H9 (cell line): ENCODE results near the gene MED8. TPM values are rescaled to one million over a fixed set of nuclear protein-coding genes. Genes with fewer than 3 reads are reported as not detected.

Experiments used
- DNase-seq: peaks from one replicate; pipeline ENCODE4 v3.0.0-alpha.2; 2017
- H2AFZ ChIP-seq: one replicate; pipeline ENCODE4 v1.6.1; 2013; ENCODE audit warnings: mild to moderate bottlenecking, low read length, control low read depth, moderate library complexity
- H2AK5ac ChIP-seq: 2 replicates; pipeline ENCODE4 v1.6.1; 2013; ENCODE audit warnings: low read length, control low read depth, mixed read lengths; ENCODE audit not compliant: insufficient read length
- H2BK120ac ChIP-seq: one replicate; pipeline ENCODE4 v1.6.1; 2013; ENCODE audit warnings: low read depth, mild to moderate bottlenecking, low read length, control low read depth, inconsistent platforms; ENCODE audit not compliant: poor library complexity, severe bottlenecking
- H2BK12ac ChIP-seq: 2 replicates; pipeline ENCODE4 v1.6.1; 2013; ENCODE audit warnings: low read length, control low read depth, mixed read lengths, low read depth; ENCODE audit not compliant: insufficient read length
- H2BK15ac ChIP-seq: 2 replicates; pipeline ENCODE4 v1.6.1; 2013; ENCODE audit warnings: low read depth, low read length, control low read depth
- H2BK20ac ChIP-seq: one replicate; pipeline ENCODE4 v1.6.1; 2013; ENCODE audit warnings: low read depth, mild to moderate bottlenecking, low read length, control low read depth, inconsistent platforms; ENCODE audit not compliant: poor library complexity, severe bottlenecking
- H2BK5ac ChIP-seq: 2 replicates; pipeline ENCODE4 v1.6.1; 2013; ENCODE audit warnings: low read length, control low read depth, mixed read lengths; ENCODE audit not compliant: insufficient read length
- H3K14ac ChIP-seq: 2 replicates; pipeline ENCODE4 v1.6.1; 2013; ENCODE audit warnings: low read length, control low read depth; ENCODE audit not compliant: insufficient read depth
- H3K18ac ChIP-seq: 2 replicates; pipeline ENCODE4 v1.6.1; 2013; ENCODE audit warnings: low read depth, mild to moderate bottlenecking, mixed read lengths, low read length, control low read depth; ENCODE audit not compliant: insufficient read length
- H3K23ac ChIP-seq: 2 replicates; pipeline ENCODE4 v1.6.1; 2013; ENCODE audit warnings: low read length, control low read depth, mixed read lengths, low read depth; ENCODE audit not compliant: insufficient read length
- H3K23me2 ChIP-seq: 2 replicates; pipeline ENCODE4 v1.6.1; 2013; ENCODE audit warnings: low read depth, mild to moderate bottlenecking, mixed read lengths, low read length, control low read depth; ENCODE audit not compliant: insufficient read length, poor library complexity, severe bottlenecking
- H3K27ac ChIP-seq: 2 replicates; pipeline ENCODE4 v1.5.1; 2013; ENCODE audit warnings: low read length, control low read depth, mixed read lengths, low read depth; ENCODE audit not compliant: insufficient read length
- H3K27me3 ChIP-seq: 2 replicates; pipeline ENCODE4 v1.6.1; 2013; ENCODE audit warnings: low read length, control low read depth, inconsistent platforms; ENCODE audit not compliant: insufficient read depth
- H3K4ac ChIP-seq: 2 replicates; pipeline ENCODE4 v1.6.1; 2013; ENCODE audit warnings: low read depth, mild to moderate bottlenecking, control low read depth, inconsistent platforms, low read length, moderate library complexity
- H3K4me1 ChIP-seq: 2 replicates; pipeline ENCODE4 v1.6.1; 2013; ENCODE audit warnings: low read length, control low read depth, inconsistent platforms; ENCODE audit not compliant: insufficient read depth
- H3K4me2 ChIP-seq: 2 replicates; pipeline ENCODE4 v1.6.1; 2013; ENCODE audit warnings: low read length, control low read depth, mixed read lengths; ENCODE audit not compliant: insufficient read length, insufficient read depth
- H3K56ac ChIP-seq: 2 replicates; pipeline ENCODE4 v1.6.1; 2013; ENCODE audit warnings: low read depth, mild to moderate bottlenecking, mixed read lengths, low read length, control low read depth; ENCODE audit not compliant: insufficient read length
- H3K79me1 ChIP-seq: 2 replicates; pipeline ENCODE4 v1.6.1; 2013; ENCODE audit warnings: low read depth, mild to moderate bottlenecking, moderate library complexity, low read length, control low read depth, inconsistent platforms; ENCODE audit not compliant: insufficient read depth, poor library complexity, severe bottlenecking
- H3K79me2 ChIP-seq: 2 replicates; pipeline ENCODE4 v1.6.1; 2013; ENCODE audit warnings: low read length, control low read depth, inconsistent platforms; ENCODE audit not compliant: insufficient read depth
- H3K9ac ChIP-seq: 2 replicates; pipeline ENCODE4 v1.6.1; 2013; ENCODE audit warnings: low read length, control low read depth, mixed read lengths; ENCODE audit not compliant: insufficient read length; ENCODE audit errors: extremely low read depth
- H3K9me3 ChIP-seq: one replicate; pipeline ENCODE4 v1.6.1; 2013; ENCODE audit warnings: low read depth, low read length, inconsistent platforms; ENCODE audit not compliant: control insufficient read depth
- H3T11ph ChIP-seq: one replicate; pipeline ENCODE4 v1.6.1; 2013; ENCODE audit warnings: mild to moderate bottlenecking, low read length, control low read depth, inconsistent platforms
- H4K20me1 ChIP-seq: one replicate; pipeline ENCODE4 v1.6.1; 2013; ENCODE audit not compliant: control insufficient read depth, insufficient read length, insufficient read depth
- H4K5ac ChIP-seq: 2 replicates; pipeline ENCODE4 v1.6.1; 2013; ENCODE audit warnings: low read depth, mild to moderate bottlenecking, mixed read lengths, low read length, control low read depth; ENCODE audit not compliant: insufficient read length
- H4K8ac ChIP-seq: replicated peaks from 2 replicates; pipeline ENCODE4 v1.6.1; 2013; ENCODE audit warnings: low read length, control low read depth, mixed read lengths, low read depth; ENCODE audit not compliant: insufficient read length
- H4K91ac ChIP-seq: 2 replicates; pipeline ENCODE4 v1.6.1; 2013; ENCODE audit warnings: low read depth, mild to moderate bottlenecking, moderate library complexity, mixed read lengths, low read length, control low read depth; ENCODE audit not compliant: insufficient read length
- H3K27ac Mint-ChIP-seq, 3 experiments: 2 replicates in 2 of 3; 3 replicates in 1 of 3; pipeline ENCODE4 v1.8.0; 2020 to 2021; ENCODE audit warnings: mixed read lengths in 3 of 3, mild to moderate bottlenecking in 1 of 3, moderate library complexity in 1 of 3
- H3K27me3 Mint-ChIP-seq: 2 replicates; pipeline ENCODE4 v1.8.0; 2021; ENCODE audit warnings: low read depth, mild to moderate bottlenecking, moderate library complexity, mixed read lengths
- H3K36me3 Mint-ChIP-seq, 3 experiments: 2 replicates in 2 of 3; 3 replicates in 1 of 3; pipeline ENCODE4 v1.8.0; 2020 to 2021; ENCODE audit warnings: low read depth in 3 of 3, mixed read lengths in 3 of 3; ENCODE audit not compliant: insufficient read depth in 1 of 3
- H3K4me1 Mint-ChIP-seq, 2 experiments: 2 replicates each; pipeline ENCODE4 v1.8.0; 2020; ENCODE audit warnings: mixed read lengths in 2 of 2
- H3K4me3 Mint-ChIP-seq, 2 experiments: 2 replicates in 1 of 2; 3 replicates in 1 of 2; pipeline ENCODE4 v1.8.0; 2020 to 2021; ENCODE audit warnings: mild to moderate bottlenecking in 2 of 2, mixed read lengths in 2 of 2, moderate library complexity in 1 of 2
- H3K9me3 Mint-ChIP-seq, 2 experiments: 2 replicates in 1 of 2; 3 replicates in 1 of 2; pipeline ENCODE4 v1.8.0; 2020; ENCODE audit warnings: mild to moderate bottlenecking in 2 of 2, mixed read lengths in 2 of 2, moderate library complexity in 1 of 2
- WGBS: extraction: QIAGEN DNeasy Blood & Tissue Kit; methylation state at CpG from one replicate; pipeline ENCODE4 v1.1.7; 2013; ENCODE audit warnings: missing lambda C conversion rate, low lambda C conversion rate, mixed read lengths; ENCODE audit not compliant: insufficient read length; ENCODE audit errors: extremely low coverage; 5-methylcytosine and 5-hydroxymethylcytosine counted together
- total RNA-seq: library from RNA; stranded (reverse); gene quantifications from 2 replicates; pipeline ENCODE4 v1.2.1, GENCODE V29; 2021
- TF ChIP-seq, protein P1 (sequence below): fragments of 200-600 bp; sonication (generic); conservative IDR thresholded peaks from 3 replicates; pipeline ENCODE4 v1.8.0; 2021; ENCODE audit warnings: antibody characterized with exemption, mild to moderate bottlenecking

MED8 gene
- total RNA-seq, 1 experiment from 2014 or later: 23.0 TPM

DNA sequence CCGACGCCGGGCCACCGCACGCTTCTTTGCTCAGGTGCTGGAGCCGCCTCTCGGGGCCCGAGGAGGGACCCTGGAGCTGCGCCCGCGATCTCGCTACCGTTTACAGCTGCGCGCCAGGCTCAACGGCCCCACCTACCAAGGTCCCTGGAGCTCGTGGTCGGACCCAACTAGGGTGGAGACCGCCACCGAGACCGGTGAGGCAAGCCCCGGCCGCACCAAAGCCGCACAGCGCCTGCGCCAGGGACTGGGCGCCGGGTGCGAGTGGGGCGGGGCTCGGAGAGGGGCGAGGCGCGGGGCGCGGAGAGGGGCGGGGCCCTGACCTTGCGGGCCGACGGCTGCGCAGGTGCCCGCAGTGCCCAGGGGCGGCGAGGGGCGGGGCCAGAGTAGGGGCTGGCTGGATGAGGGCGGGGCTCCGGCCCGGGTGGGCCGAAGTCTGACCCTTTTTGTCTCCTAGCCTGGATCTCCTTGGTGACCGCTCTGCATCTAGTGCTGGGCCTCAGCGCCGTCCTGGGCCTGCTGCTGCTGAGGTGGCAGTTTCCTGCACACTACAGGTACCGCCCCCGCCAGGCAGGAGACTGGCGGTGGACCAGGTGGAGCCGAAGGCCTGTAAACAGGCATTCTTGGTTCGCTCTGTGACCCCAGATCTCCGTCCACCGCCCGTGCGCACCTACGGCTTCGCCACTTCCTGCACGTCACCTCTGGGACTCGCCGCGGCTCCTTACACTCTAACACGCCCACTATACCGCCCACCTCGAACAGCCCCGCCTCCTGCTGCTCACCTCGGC, 40.6 kb downstream of the MED8 start:
- H3K79me1 ChIP-seq: no peaks in the 10 kb centered on the region
- no peak overlapping the region for H3K23ac ChIP-seq
- H3K56ac ChIP-seq: no peak overlapping the region
- Mint-ChIP-seq H3K27me3 (peaks cover 16% of the 10 kb centered on the region), H3K4me3 (peak overlapping the region; percentile 83 to 84), H3K27ac (peak overlapping the region; percentile 92 to 100 (median 100)), H3K9me3 (no peaks in the 10 kb centered on the region), H3K4me1 (peaks cover 32 to 50% of the 10 kb centered on the region in 2 experiments), H3K36me3 (no peaks in the 10 kb centered on the region)
- peaks cover 4% of the 10 kb centered on the region for H3K27me3 ChIP-seq
- peak overlapping the region; percentile 81 for H3K9ac ChIP-seq
- H3K4me2 ChIP-seq: peak overlapping the region; percentile 77
- peak; percentile 98 for DNase-seq
- no peak overlapping the region for H4K91ac ChIP-seq
- peaks cover 10% of the 10 kb centered on the region for H3K23me2 ChIP-seq
- H3K14ac ChIP-seq: peak overlapping the region; percentile 97
- H3K79me2 ChIP-seq: no peaks in the 10 kb centered on the region
- no peak overlapping the region for H2AFZ ChIP-seq
- no peak overlapping the region for H4K5ac ChIP-seq
- peak overlapping the region; percentile 58 for H2BK5ac ChIP-seq
- no peak overlapping the region for H3T11ph ChIP-seq
- H3K4me1 ChIP-seq: peaks cover 5% of the 10 kb centered on the region
- no peak overlapping the region for H2BK120ac ChIP-seq
- TF ChIP-seq, protein P1, sequence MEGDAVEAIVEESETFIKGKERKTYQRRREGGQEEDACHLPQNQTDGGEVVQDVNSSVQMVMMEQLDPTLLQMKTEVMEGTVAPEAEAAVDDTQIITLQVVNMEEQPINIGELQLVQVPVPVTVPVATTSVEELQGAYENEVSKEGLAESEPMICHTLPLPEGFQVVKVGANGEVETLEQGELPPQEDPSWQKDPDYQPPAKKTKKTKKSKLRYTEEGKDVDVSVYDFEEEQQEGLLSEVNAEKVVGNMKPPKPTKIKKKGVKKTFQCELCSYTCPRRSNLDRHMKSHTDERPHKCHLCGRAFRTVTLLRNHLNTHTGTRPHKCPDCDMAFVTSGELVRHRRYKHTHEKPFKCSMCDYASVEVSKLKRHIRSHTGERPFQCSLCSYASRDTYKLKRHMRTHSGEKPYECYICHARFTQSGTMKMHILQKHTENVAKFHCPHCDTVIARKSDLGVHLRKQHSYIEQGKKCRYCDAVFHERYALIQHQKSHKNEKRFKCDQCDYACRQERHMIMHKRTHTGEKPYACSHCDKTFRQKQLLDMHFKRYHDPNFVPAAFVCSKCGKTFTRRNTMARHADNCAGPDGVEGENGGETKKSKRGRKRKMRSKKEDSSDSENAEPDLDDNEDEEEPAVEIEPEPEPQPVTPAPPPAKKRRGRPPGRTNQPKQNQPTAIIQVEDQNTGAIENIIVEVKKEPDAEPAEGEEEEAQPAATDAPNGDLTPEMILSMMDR: no peak
- no peaks in the 10 kb centered on the region for H3K9me3 ChIP-seq
- WGBS: no CpG with 5 or more reads among the region's 72 CpGs
- no peak overlapping the region for H4K8ac ChIP-seq
- H2AK5ac ChIP-seq: no peak overlapping the region
- peak overlapping the region; percentile 89 for H3K18ac ChIP-seq
- H4K20me1 ChIP-seq: no peaks in the 10 kb centered on the region
- H2BK12ac ChIP-seq: no peak overlapping the region
- no peak overlapping the region for H3K4ac ChIP-seq
- no peak overlapping the region for H2BK20ac ChIP-seq
- peak overlapping the region; percentile 66 for H3K27ac ChIP-seq
- no peak overlapping the region for H2BK15ac ChIP-seq
